Activated gamma-delta T cell (primary cell): ENCODE results near the gene ITPRIP.
A peak's percentile ranks its signal among the peaks of the same experiment; 100 is the strongest.

Source experiments
- DNase-seq: peaks from one replicate; lab custom pipeline; 2025; lab: John Stamatoyannopoulos, UW

Gene ITPRIP

GRCh38 chr10:104340641-104341040, 2.4 kb upstream of the ITPRIP start:
- DNase-seq = no peak

- no peak for DNase-seq
These were observed 1.9 kb upstream of the ITPRIP start for GRCh38 chr10:104340111-104340526.

- DNase-seq = no peak
These were observed 1.3 kb upstream of the ITPRIP start for GRCh38 chr10:104339469-104340110.

GRCh38 chr10:104337521-104337984, 712 bp downstream of the ITPRIP start:
- no peak for DNase-seq

GRCh38 chr10:104336821-104337467, 1.3 kb downstream of the ITPRIP start:
- DNase-seq = no peak

- no peak for DNase-seq
These were observed 3.2 kb downstream of the ITPRIP start for GRCh38 chr10:104334965-104335650.

- DNase-seq = no peak
These were observed 3.7 kb downstream of the ITPRIP start for GRCh38 chr10:104334561-104334960.

GRCh38 chr10:104333728-104334373, 4.4 kb downstream of the ITPRIP start:
- DNase-seq = no peak

- peak; percentile 18 for DNase-seq
These were observed 5.1 kb downstream of the ITPRIP start for GRCh38 chr10:104333032-104333727.

GRCh38 chr10:104332243-104333031, 5.8 kb downstream of the ITPRIP start:
- DNase-seq = no peak

GRCh38 chr10:104331208-104331838, 6.9 kb downstream of the ITPRIP start:
- DNase-seq = no peak

- no peak for DNase-seq
These were observed 7.8 kb downstream of the ITPRIP start for GRCh38 chr10:104330168-104331110.

- DNase-seq = no peak
These were observed 8.5 kb downstream of the ITPRIP start for GRCh38 chr10:104329735-104330134.

GRCh38 chr10:104328896-104329710, 9.2 kb downstream of the ITPRIP start:
- peak; percentile 27 for DNase-seq

- no peak for DNase-seq
These were observed 9.7 kb downstream of the ITPRIP start for GRCh38 chr10:104328646-104328895.

- no peak for DNase-seq
These were observed 10.3 kb downstream of the ITPRIP start for GRCh38 chr10:104327745-104328645.

- no peak for DNase-seq
These were observed 11.2 kb downstream of the ITPRIP start for GRCh38 chr10:104326991-104327610.
